HepG2 (cell line): Measurements from ENCODE around the gene GNL1. TPM values are rescaled to one million over a fixed set of nuclear protein-coding genes. Genes with fewer than 3 reads are reported as not detected.

Source experiments
- CCAR2 ChIP-seq: fragments of 200-400 bp; formaldehyde crosslinking; optimal IDR thresholded peaks from 2 replicates; pipeline ENCODE3; 2018; ENCODE audit warnings: low read depth, mild to moderate bottlenecking, low read length, moderate library complexity
- EEA1 ChIP-seq: sonication (generic); formaldehyde crosslinking; IDR thresholded peaks from 2 replicates; pipeline ENCODE4 v1.5.1; 2020; ENCODE audit warnings: mild to moderate bottlenecking, missing genetic modification reagents, borderline replicate concordance
- HNRNPH1 ChIP-seq: fragments of 200-400 bp; formaldehyde crosslinking; optimal IDR thresholded peaks from 2 replicates; pipeline ENCODE3; 2017; ENCODE audit warnings: mild to moderate bottlenecking, low read depth, low read length
- HOXA3 ChIP-seq: sonication (generic); formaldehyde crosslinking; IDR thresholded peaks from 2 replicates; pipeline ENCODE4 v1.5.0; 2020; ENCODE audit warnings: missing genetic modification reagents
- MEIS1 ChIP-seq: sonication (generic); formaldehyde crosslinking; IDR thresholded peaks from 2 replicates; pipeline ENCODE4 v1.9.0; 2021; ENCODE audit warnings: mild to moderate bottlenecking, missing genetic modification reagents, moderate library complexity, borderline replicate concordance
- NFYB ChIP-seq: sonication (generic); formaldehyde crosslinking; IDR thresholded peaks from 2 replicates; pipeline ENCODE4 v1.4.0; 2020; ENCODE audit warnings: missing genetic modification reagents
- NFYC ChIP-seq: IDR thresholded peaks from 2 replicates; pipeline ENCODE4 v1.6.1; 2016; ENCODE audit warnings: missing genetic modification reagents, missing compliant biosample characterization
- NR2F1 ChIP-seq, 2 experiments: fragments of 450-650 bp in 1 of 2; formaldehyde crosslinking in 1 of 2; IDR thresholded peaks; 2 replicates each; pipeline versions ENCODE4 v1.5.0 to v1.6.1; 2016 to 2020; ENCODE audit warnings: mild to moderate bottlenecking in 1 of 2, missing compliant biosample characterization in 1 of 2, missing genetic modification reagents in 1 of 2, moderate library complexity in 1 of 2
- PAXIP1 ChIP-seq: sonication (generic); formaldehyde crosslinking; conservative IDR thresholded peaks from 2 replicates; pipeline ENCODE4 v1.4.0; 2020; ENCODE audit warnings: mild to moderate bottlenecking, missing genetic modification reagents, moderate library complexity
- REL ChIP-seq: sonication (generic); formaldehyde crosslinking; conservative IDR thresholded peaks from 2 replicates; pipeline ENCODE4 v1.8.0; 2022; ENCODE audit warnings: mild to moderate bottlenecking, missing genetic modification reagents, moderate library complexity
- SAFB2 ChIP-seq: sonication (generic); formaldehyde crosslinking; IDR thresholded peaks from 2 replicates; pipeline ENCODE4 v1.5.1; 2020; ENCODE audit warnings: missing genetic modification reagents, low read depth, mild to moderate bottlenecking, borderline replicate concordance
- SALL1 ChIP-seq: sonication (generic); formaldehyde crosslinking; IDR thresholded peaks from 2 replicates; pipeline ENCODE4 v1.8.0; 2022; ENCODE audit warnings: mild to moderate bottlenecking, missing genetic modification reagents
- YY1 ChIP-seq: IDR thresholded peaks from 2 replicates; pipeline ENCODE4 v1.6.1; 2011; ENCODE audit warnings: low read length, low read depth, moderate library complexity, mild to moderate bottlenecking; ENCODE audit not compliant: insufficient read depth, insufficient replicate concordance
- ZNF749 ChIP-seq: sonication (generic); formaldehyde crosslinking; IDR thresholded peaks from 2 replicates; pipeline ENCODE4 v1.8.0; 2022; ENCODE audit warnings: mild to moderate bottlenecking, missing genetic modification reagents, moderate library complexity, borderline replicate concordance
- ZNF761 ChIP-seq: sonication (generic); formaldehyde crosslinking; conservative IDR thresholded peaks from 2 replicates; pipeline ENCODE4 v1.4.0; 2020; ENCODE audit warnings: mild to moderate bottlenecking, missing genetic modification reagents
- polyA plus RNA-seq, 8 experiments: library from polyadenylated mRNA; depleted of rRNA in 3 of 8; stranded (reverse) in 7 of 8; unstranded in 1 of 8; fragments of >200 nt; fragmentation: Illumina TruSeq in 4 of 8; extraction: Trizol in 4 of 8; gene quantifications; 2 replicates each; pipeline versions ENCODE4 v1.2.1 to v1.2.3, GENCODE V29; 2011 to 2016; ENCODE audit warnings: low read depth in 4 of 8, missing spikeins in 1 of 8, mixed read lengths in 1 of 8; ENCODE audit not compliant: insufficient read depth in 1 of 8
- total RNA-seq, 5 experiments: library from RNA; depleted of rRNA; stranded (reverse); fragments of >200 nt; fragmentation: Illumina TruSeq; extraction: Trizol; gene quantifications; 2 replicates each; pipeline ENCODE4 v1.2.3, GENCODE V29; 2016; ENCODE audit warnings: low read depth in 1 of 5
- TF ChIP-seq, protein P1 (sequence below): sonication (generic); formaldehyde crosslinking; IDR thresholded peaks from 2 replicates; pipeline ENCODE4 v1.4.0; 2020; ENCODE audit warnings: missing genetic modification reagents
- TF ChIP-seq, protein P2 (sequence below): sonication (generic); formaldehyde crosslinking; IDR thresholded peaks from 2 replicates; pipeline ENCODE4 v1.4.0; 2020; ENCODE audit warnings: missing genetic modification reagents
- TF ChIP-seq, protein P3 (sequence below): conservative IDR thresholded peaks from 2 replicates; pipeline ENCODE4 v1.6.1; 2018; ENCODE audit warnings: missing genetic modification reagents

Gene GNL1
- total and polyA plus RNA-seq, 2 of the 13 experiments (the other 11 are each of a cell fraction or from before 2014, with no cell fraction given) = 35.0 to 55.6 TPM

GRCh38 chr6:30515944-30516753 is 40.1 kb downstream of the GNL1 start (continued):
- TF ChIP-seq PAXIP1 (CRISPR knock-in tag) = peak; percentile 90
- no peak for TF ChIP-seq CCAR2
- TF ChIP-seq, protein P1, sequence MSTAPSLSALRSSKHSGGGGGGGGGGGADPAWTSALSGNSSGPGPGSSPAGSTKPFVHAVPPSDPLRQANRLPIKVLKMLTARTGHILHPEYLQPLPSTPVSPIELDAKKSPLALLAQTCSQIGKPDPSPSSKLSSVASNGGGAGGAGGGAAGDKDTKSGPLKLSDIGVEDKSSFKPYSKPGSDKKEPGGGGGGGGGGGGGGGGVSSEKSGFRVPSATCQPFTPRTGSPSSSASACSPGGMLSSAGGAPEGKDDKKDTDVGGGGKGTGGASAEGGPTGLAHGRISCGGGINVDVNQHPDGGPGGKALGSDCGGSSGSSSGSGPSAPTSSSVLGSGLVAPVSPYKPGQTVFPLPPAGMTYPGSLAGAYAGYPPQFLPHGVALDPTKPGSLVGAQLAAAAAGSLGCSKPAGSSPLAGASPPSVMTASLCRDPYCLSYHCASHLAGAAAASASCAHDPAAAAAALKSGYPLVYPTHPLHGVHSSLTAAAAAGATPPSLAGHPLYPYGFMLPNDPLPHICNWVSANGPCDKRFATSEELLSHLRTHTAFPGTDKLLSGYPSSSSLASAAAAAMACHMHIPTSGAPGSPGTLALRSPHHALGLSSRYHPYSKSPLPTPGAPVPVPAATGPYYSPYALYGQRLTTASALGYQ = peak; percentile 25; the same call in 1 of the 2 replicates
- TF ChIP-seq, protein P2, sequence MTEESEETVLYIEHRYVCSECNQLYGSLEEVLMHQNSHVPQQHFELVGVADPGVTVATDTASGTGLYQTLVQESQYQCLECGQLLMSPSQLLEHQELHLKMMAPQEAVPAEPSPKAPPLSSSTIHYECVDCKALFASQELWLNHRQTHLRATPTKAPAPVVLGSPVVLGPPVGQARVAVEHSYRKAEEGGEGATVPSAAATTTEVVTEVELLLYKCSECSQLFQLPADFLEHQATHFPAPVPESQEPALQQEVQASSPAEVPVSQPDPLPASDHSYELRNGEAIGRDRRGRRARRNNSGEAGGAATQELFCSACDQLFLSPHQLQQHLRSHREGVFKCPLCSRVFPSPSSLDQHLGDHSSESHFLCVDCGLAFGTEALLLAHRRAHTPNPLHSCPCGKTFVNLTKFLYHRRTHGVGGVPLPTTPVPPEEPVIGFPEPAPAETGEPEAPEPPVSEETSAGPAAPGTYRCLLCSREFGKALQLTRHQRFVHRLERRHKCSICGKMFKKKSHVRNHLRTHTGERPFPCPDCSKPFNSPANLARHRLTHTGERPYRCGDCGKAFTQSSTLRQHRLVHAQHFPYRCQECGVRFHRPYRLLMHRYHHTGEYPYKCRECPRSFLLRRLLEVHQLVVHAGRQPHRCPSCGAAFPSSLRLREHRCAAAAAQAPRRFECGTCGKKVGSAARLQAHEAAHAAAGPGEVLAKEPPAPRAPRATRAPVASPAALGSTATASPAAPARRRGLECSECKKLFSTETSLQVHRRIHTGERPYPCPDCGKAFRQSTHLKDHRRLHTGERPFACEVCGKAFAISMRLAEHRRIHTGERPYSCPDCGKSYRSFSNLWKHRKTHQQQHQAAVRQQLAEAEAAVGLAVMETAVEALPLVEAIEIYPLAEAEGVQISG (CRISPR knock-in tag) = peak; percentile 73
- TF ChIP-seq NFYB = peak; percentile 68
- TF ChIP-seq MEIS1 (CRISPR knock-in tag) = peak; percentile 56; the same call in 1 of the 2 replicates
- TF ChIP-seq EEA1 (CRISPR knock-in tag) = no peak
- peak; percentile 61 for TF ChIP-seq YY1
- peak; percentile 78; the same call in 1 of the 2 replicates for TF ChIP-seq HOXA3 (CRISPR knock-in tag)
- TF ChIP-seq, protein P3, sequence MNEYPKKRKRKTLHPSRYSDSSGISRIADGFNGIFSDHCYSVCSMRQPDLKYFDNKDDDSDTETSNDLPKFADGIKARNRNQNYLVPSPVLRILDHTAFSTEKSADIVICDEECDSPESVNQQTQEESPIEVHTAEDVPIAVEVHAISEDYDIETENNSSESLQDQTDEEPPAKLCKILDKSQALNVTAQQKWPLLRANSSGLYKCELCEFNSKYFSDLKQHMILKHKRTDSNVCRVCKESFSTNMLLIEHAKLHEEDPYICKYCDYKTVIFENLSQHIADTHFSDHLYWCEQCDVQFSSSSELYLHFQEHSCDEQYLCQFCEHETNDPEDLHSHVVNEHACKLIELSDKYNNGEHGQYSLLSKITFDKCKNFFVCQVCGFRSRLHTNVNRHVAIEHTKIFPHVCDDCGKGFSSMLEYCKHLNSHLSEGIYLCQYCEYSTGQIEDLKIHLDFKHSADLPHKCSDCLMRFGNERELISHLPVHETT = 0 out of 2 replicates have a peak, but pooled peaks have one; percentile 40
- peak; percentile 76 for TF ChIP-seq SALL1
- peak in 1 of 2 experiments; percentile 36; a peak in 1 of 4 replicates for TF ChIP-seq NR2F1 (CRISPR knock-in tag; IDR thresholded peaks at IDR 0.05)
- TF ChIP-seq SAFB2 = peak; percentile 46; the same call in 1 of the 2 replicates
- no peak; the same call in 1 of the 2 replicates for TF ChIP-seq ZNF749
- TF ChIP-seq ZNF761 = 0 out of 2 replicates have a peak, but pooled peaks have one; percentile 26
- TF ChIP-seq HNRNPH1 = peak; percentile 70
- TF ChIP-seq REL = no peak
- TF ChIP-seq NFYC = peak; percentile 76
